Measurements from ENCODE around the gene TMEM126B. TPM values are rescaled to one million over a fixed set of nuclear protein-coding genes. Genes with fewer than 3 reads are reported as not detected.
A peak's percentile ranks its signal among the peaks of the same experiment; 100 is the strongest.

TMEM126B gene
- total and polyA plus RNA-seq, 2 of the 13 experiments (the other 11 are each of a cell fraction or from before 2014, with no cell fraction given), result 33.6 to 54.8 TPM

DNA sequence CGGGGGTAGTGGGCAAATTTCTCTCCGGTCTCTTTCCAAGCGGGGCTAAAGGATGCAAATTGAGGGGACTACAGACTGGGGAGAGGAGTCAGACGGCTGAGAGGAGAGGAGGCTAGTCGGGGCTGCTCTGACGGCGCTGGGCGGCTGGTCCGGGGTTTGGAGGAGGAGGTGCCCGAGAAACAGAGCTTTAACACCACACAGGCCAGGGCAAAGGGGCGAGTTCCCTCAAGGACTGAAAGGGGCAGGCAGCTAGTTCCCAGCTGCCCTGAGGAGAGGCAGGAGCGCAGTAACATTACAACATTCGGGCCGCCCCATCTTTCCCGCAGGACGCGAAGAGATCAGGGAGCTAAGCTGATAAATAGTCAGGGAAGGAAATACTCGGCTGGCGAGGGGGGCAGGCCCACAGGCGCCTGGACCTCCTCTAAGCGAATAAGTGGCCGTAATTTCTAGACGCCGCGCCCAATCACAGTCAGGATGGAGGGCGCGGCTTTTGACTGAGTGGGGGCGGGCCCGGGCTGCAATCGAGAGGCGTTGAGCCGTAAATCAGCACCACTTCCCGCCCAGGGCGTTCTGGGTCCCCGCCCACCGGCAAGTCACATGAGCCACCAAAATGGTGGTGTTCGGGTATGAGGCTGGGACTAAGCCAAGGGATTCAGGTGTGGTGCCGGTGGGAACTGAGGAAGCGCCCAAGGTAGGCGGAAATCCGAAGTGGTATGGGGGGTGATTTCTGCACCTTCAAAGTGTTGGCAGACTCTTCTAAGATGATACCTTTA is at the start of gene TMEM126B (continued):
- TF ChIP-seq ZNF362 (CRISPR knock-in tag; IDR thresholded peaks at IDR 0.05; ENCODE audit: borderline replicate concordance), result 0 out of 2 replicates have a peak, but pooled peaks have one; percentile 33
- TF ChIP-seq FLYWCH1 (CRISPR knock-in tag; IDR thresholded peaks at IDR 0.05), result no peak
- TF ChIP-seq ZNF570 (CRISPR knock-in tag; IDR thresholded peaks at IDR 0.05; ENCODE audit: borderline replicate concordance), result no peak
- TF ChIP-seq ZC3H4 (CRISPR knock-in tag; IDR thresholded peaks at IDR 0.05; ENCODE audit: borderline replicate concordance), result no peak
- peak; percentile 87; the same call in 1 of the 2 replicates for TF ChIP-seq SP4 (CRISPR knock-in tag; IDR thresholded peaks at IDR 0.05)
- TF ChIP-seq ZNF142 (CRISPR knock-in tag; IDR thresholded peaks at IDR 0.05), result 0 out of 2 replicates have a peak, but pooled peaks have one; percentile 43
- TF ChIP-seq TBP (CRISPR knock-in tag; IDR thresholded peaks at IDR 0.05), result no peak
- no peak for TF ChIP-seq ZNF138 (CRISPR knock-in tag; IDR thresholded peaks at IDR 0.05; ENCODE audit: low read depth)
- TF ChIP-seq MAZ (IDR thresholded peaks at IDR 0.05; ENCODE audit: borderline replicate concordance, low read depth, low read length), result peak; percentile 93; the same call in 1 of the 2 replicates
- peak; percentile 85 for TF ChIP-seq MAZ (CRISPR knock-in tag; IDR thresholded peaks at IDR 0.05; ENCODE audit: low read depth)
- TF ChIP-seq, protein P1, sequence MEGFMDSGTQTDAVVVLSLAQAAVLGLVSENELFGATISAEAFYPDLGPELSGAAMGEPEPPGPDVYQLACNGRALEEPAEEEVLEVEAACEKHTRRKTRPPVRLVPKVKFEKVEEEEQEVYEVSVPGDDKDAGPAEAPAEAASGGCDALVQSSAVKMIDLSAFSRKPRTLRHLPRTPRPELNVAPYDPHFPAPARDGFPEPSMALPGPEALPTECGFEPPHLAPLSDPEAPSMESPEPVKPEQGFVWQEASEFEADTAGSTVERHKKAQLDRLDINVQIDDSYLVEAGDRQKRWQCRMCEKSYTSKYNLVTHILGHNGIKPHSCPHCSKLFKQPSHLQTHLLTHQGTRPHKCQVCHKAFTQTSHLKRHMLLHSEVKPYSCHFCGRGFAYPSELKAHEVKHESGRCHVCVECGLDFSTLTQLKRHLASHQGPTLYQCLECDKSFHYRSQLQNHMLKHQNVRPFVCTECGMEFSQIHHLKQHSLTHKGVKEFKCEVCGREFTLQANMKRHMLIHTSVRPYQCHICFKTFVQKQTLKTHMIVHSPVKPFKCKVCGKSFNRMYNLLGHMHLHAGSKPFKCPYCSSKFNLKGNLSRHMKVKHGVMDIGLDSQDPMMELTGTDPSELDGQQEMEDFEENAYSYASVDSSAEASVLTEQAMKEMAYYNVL (CRISPR knock-in tag; IDR thresholded peaks at IDR 0.05; ENCODE audit: borderline replicate concordance), result peak; percentile 19; the same call in 1 of the 2 replicates
- no peak for TF ChIP-seq PHB2 (IDR thresholded peaks at IDR 0.05; ENCODE audit: partially characterized antibody)
- TF ChIP-seq GMEB2 (CRISPR knock-in tag; IDR thresholded peaks at IDR 0.05; ENCODE audit: low read depth), result no peak
- no peak for TF ChIP-seq SOX13 (IDR thresholded peaks at IDR 0.05)
- 0 out of 4 replicates have a peak, but pooled peaks of 1 of the 2 experiments have one; percentile 38 for TF ChIP-seq SOX13 (CRISPR knock-in tag; conservative IDR thresholded peaks at IDR 0.05 in 1 of 2, IDR thresholded peaks at IDR 0.05 in 1 of 2)
- no peak for TF ChIP-seq ZNF205 (CRISPR knock-in tag; IDR thresholded peaks at IDR 0.05)
- TF ChIP-seq ZNF484 (CRISPR knock-in tag; IDR thresholded peaks at IDR 0.05; ENCODE audit: borderline replicate concordance, low read depth), result no peak
- TF ChIP-seq FOXA3 (CRISPR knock-in tag; IDR thresholded peaks at IDR 0.05), result no peak; the same call in 1 of the 2 replicates
